Measurements from ENCODE around the gene RAE1.
A peak's percentile ranks its signal among the peaks of the same experiment; 100 is the strongest.

Gene RAE1

DNA sequence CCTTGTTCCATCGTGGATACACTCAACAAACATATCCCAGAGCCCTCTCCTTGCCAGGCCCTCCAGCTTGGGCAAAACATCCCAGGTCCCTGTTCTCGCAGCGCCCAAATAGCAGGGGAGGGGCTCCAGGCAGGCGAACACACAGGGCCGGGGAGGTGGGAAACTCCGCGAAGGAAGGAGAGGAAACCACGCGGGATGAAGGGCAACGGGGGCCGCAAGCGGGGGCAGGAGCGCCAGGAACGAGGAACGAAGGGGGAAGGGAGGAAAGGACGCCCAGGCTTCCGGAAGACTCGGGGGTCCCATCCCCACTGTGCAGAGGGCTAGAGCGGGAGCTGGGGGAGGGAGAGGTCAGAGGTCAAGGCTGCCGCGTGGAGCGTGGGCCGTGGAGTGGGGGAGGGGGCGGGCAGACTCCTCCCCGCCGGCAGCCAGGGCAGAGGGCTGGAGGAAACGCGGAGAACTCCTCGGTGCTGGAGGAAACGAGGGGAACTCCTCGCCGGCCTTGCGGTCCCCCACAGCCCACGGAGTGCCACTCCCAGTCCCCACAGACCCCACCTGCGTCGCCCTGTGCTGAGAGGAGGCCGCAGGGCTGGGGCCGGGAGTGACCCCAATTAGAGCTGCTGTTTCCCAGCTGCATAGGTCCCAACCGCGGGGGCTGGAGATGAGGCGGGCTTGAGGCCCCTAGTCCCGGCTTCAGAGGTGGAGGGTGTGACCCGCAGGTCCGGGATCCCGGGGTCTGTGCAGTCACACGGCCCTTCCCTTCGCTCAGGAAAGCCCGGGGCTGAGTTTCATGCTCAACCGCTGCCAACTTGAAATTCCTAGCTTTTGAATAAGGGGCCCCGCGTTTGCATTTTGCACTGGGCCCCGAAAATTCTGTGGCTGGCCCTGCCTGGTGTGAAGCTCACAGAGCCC is 38.9 kb downstream of the RAE1 start:
- DNase-seq: peak in 4 of 6 experiments; percentile 41 to 54 (median 50)

GRCh38 chr20:57390604-57391438 is 39.8 kb downstream of the RAE1 start, which contains the start of gene RBM38:
Gene RBM38, plus strand, starts transcription at chr20:57391396. Its CDS starts 186 bp downstream, at chr20:57391582.
- DNase-seq: peak; percentile 54 to 81 (median 76)

GRCh38 chr20:57391439-57392301 is 40.6 kb downstream of the RAE1 start:
- peak in 5 of 6 experiments; percentile 20 to 53 (median 34) for DNase-seq

GRCh38 chr20:57392512-57393271 is 41.6 kb downstream of the RAE1 start:
- DNase-seq: peak; percentile 76 to 93 (median 86)

GRCh38 chr20:57393321-57394120 is 42.5 kb downstream of the RAE1 start:
- DNase-seq: peak in 1 of 6 experiments; percentile 48

GRCh38 chr20:57394121-57395082 is 43.3 kb downstream of the RAE1 start:
- peak in 1 of 6 experiments; percentile 34 for DNase-seq

GRCh38 chr20:57395111-57395966 is 44.3 kb downstream of the RAE1 start:
- no peak for DNase-seq

DNA sequence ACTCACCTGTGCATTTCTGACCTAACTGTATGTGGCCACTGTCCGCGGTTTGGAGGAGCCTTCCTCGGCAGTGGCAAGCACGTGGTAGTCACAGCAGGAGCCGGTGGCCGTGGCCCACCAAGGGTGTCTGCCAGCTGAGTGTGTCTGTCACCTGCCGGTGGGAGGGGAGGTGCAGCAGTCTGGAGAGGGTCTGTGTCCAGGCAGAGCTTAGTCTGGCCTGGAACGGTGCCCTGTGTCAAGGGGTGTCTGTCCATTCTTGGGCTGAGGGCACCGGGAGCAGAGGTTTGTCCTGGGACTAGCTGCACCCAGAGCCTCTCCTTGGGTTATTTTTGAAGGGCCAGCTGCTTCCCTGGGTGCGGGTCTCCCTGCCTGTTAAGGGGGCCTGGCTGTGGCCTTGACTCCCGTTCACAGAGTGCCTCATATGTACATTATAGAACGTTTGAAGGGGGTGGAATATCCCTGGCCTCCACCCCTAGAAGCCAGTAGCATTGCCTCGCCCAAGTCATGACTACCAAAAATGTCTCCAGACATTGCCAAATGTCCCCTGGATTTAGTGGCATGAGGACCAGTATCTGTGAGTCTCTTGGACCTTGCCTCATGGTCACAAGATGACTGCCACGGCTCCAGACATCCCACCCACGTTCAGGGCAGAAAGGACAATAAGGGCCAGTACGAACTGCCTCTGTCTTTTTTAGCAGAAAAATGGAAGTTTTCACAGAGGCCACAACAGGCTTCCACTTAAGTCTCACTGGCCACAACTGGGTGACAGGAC is 45.3 kb downstream of the RAE1 start:
- DNase-seq: no peak

GRCh38 chr20:57396984-57397692 is 46.1 kb downstream of the RAE1 start:
- peak in 1 of 6 experiments; percentile 55 for DNase-seq

GRCh38 chr20:57397693-57398108 is 46.6 kb downstream of the RAE1 start:
- peak; percentile 60 to 92 (median 76) for DNase-seq

- DNase-seq: peak; percentile 87 to 95 (median 92)
These were observed 47.3 kb downstream of the RAE1 start for GRCh38 chr20:57398231-57398821.

DNA sequence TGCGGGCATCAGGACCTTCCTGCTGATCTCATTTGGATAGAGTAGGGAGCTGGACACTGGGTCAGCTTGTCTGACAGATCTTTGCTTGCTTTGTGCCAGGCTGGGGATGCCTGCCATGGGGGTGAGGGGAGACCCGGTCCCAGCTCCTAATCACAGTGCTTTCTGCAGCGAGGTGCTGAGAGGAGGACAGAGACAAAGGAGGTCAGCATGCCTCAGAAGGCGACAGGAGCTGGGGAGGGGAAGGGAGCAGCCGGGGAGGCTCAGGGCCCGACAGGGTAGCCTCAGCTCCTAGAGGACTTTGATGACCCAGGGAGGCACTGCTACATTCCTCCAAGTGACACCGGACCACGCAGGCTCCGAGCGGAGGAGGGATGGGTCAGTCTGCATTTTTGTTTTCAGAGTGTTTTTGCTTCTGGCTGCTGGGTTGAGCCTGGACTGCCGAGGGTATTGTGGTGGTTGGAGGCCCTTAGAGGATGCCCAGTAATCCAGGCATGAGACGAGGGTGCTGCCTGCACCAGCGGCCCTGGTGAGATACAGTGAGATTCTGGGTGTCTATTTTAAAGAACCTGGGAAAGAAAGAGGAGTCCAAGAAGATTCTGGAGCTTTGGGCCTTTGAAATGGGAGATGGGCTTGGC is 48.0 kb downstream of the RAE1 start:
- peak in 2 of 6 experiments; percentile 16 to 52 for DNase-seq

DNA sequence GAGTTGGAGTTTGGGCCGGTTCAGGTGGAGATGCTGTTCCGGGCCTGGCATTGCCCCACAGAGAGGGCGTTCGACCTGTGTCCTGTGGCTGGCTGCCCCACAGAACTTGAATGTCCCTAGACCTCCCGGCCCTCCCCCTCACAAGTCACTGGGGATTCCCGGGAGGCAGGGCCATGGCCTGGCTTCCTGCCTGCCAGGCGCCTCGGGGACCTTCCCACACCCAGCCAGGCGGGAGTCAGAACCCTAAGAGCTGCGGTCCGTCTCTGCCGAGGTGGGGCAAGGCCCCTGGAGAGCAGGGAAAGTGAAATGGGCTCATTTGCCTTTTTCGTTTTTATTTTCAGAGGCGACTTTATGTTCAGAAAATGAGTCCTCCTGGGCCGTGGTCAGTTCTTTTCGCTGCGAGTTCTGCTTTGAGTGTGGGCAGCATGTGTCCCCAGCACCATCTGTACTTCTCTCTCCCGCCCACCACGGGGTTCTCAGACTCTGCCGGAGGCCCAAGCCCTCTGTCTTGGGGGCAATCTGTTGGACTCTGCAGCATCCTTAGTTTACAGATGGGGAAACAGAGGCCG is 48.6 kb downstream of the RAE1 start:
- peak in 5 of 6 experiments; percentile 22 to 52 (median 47) for DNase-seq

GRCh38 chr20:57400231-57400701 is 49.2 kb downstream of the RAE1 start:
- DNase-seq: peak in 2 of 6 experiments; percentile 14 to 33

- peak in 4 of 6 experiments; percentile 20 to 28 (median 22) for DNase-seq
These were observed 49.9 kb downstream of the RAE1 start for GRCh38 chr20:57400821-57401564.
